WTC11 (cell line): Measurements from ENCODE around the gene BAMBI. TPM values are rescaled to one million over a fixed set of nuclear protein-coding genes. Genes with fewer than 3 reads are reported as not detected.

Experiments
- ATAC-seq: fragments of 200-7000 bp; cut with Tn5 transposase; 2 replicates; pipeline ENCODE4 v1.10.0; 2021; ENCODE audit warnings: mild to moderate bottlenecking, moderate library complexity
- CTCF ChIA-PET: fragments of 300-600 bp; sonication (Branson Sonifier 250); formaldehyde crosslinking; loops from one replicate; lab custom pipeline; 2021; ENCODE audit warnings: antibody characterized with exemption; lab: Charles Lee
- POLR2A ChIA-PET: fragments of 350-600 bp; sonication (Branson Sonifier 250); formaldehyde crosslinking; loops from one replicate; lab custom pipeline; 2021; ENCODE audit warnings: antibody characterized with exemption; lab: Charles Lee
- DNase-seq: peaks from one replicate; pipeline ENCODE4 v3.0.0; 2021; ENCODE audit warnings: low spot score
- H3K27ac Mint-ChIP-seq: 2 replicates; pipeline ENCODE4 v1.8.0; 2021; ENCODE audit warnings: mixed read lengths
- H3K27me3 Mint-ChIP-seq: 2 replicates; pipeline ENCODE4 v1.8.0; 2021; ENCODE audit warnings: low read depth, mild to moderate bottlenecking, moderate library complexity, mixed read lengths
- H3K36me3 Mint-ChIP-seq: 2 replicates; pipeline ENCODE4 v1.8.0; 2021; ENCODE audit warnings: mixed read lengths
- H3K4me1 Mint-ChIP-seq: 2 replicates; pipeline ENCODE4 v1.8.0; 2022; ENCODE audit warnings: mixed read lengths
- H3K4me3 Mint-ChIP-seq: 2 replicates; pipeline ENCODE4 v1.8.0; 2021; ENCODE audit warnings: mild to moderate bottlenecking, moderate library complexity, mixed read lengths
- H3K9me3 Mint-ChIP-seq: 2 replicates; pipeline ENCODE4 v1.8.0; 2021; ENCODE audit warnings: mixed read lengths
- ATF3 ChIP-seq: sonication (generic); formaldehyde crosslinking; conservative IDR thresholded peaks from 2 replicates; pipeline ENCODE4 v1.8.1; 2022; ENCODE audit warnings: mild to moderate bottlenecking, missing genetic modification reagents
- CDX4 ChIP-seq: fragments of 250-450 bp; sonication (Bioruptor Pico); IDR thresholded peaks from 2 replicates; pipeline ENCODE4 v1.9.0; 2021; ENCODE audit warnings: moderate library complexity, mild to moderate bottlenecking, inconsistent platforms, borderline replicate concordance
- CREB1 ChIP-seq: sonication (generic); formaldehyde crosslinking; IDR thresholded peaks from 2 replicates; pipeline ENCODE4 v1.8.0; 2023; ENCODE audit warnings: mild to moderate bottlenecking, missing genetic modification reagents
- EMX1 ChIP-seq: fragments of 250-450 bp; sonication (Bioruptor Pico); IDR thresholded peaks from 2 replicates; pipeline ENCODE4 v1.8.0; 2021; ENCODE audit warnings: mild to moderate bottlenecking
- FOXK1 ChIP-seq: sonication (generic); formaldehyde crosslinking; IDR thresholded peaks from 2 replicates; pipeline ENCODE4 v1.8.0; 2022; ENCODE audit warnings: mild to moderate bottlenecking, moderate library complexity, missing genetic modification reagents
- IRF2 ChIP-seq: sonication (generic); formaldehyde crosslinking; IDR thresholded peaks from 2 replicates; pipeline ENCODE4 v1.8.0; 2022; ENCODE audit warnings: low read depth, missing genetic modification reagents, borderline replicate concordance
- KAT7 ChIP-seq: sonication (generic); formaldehyde crosslinking; IDR thresholded peaks from 2 replicates; pipeline ENCODE4 v1.8.1; 2023; ENCODE audit warnings: missing genetic modification reagents, mild to moderate bottlenecking, borderline replicate concordance
- NFATC4 ChIP-seq: fragments of 250-450 bp; sonication (Bioruptor Pico); IDR thresholded peaks from 2 replicates; pipeline ENCODE4 v1.9.0; 2021; ENCODE audit warnings: mild to moderate bottlenecking
- NFE2L1 ChIP-seq: sonication (generic); formaldehyde crosslinking; IDR thresholded peaks from 2 replicates; pipeline ENCODE4 v1.8.1; 2023; ENCODE audit warnings: missing genetic modification reagents
- OVOL2 ChIP-seq: fragments of 250-450 bp; sonication (Bioruptor Pico); IDR thresholded peaks from 2 replicates; pipeline ENCODE4 v1.9.0; 2021; ENCODE audit warnings: mild to moderate bottlenecking, borderline replicate concordance
- STAT6 ChIP-seq: sonication (generic); formaldehyde crosslinking; conservative IDR thresholded peaks from 2 replicates; pipeline ENCODE4 v1.8.1; 2023; ENCODE audit warnings: mild to moderate bottlenecking, low read depth, missing genetic modification reagents, moderate library complexity
- TP53 ChIP-seq: sonication (generic); formaldehyde crosslinking; IDR thresholded peaks from 2 replicates; pipeline ENCODE4 v1.8.1; 2023; ENCODE audit warnings: mild to moderate bottlenecking, missing genetic modification reagents
- ZNF121 ChIP-seq: sonication (generic); formaldehyde crosslinking; IDR thresholded peaks from 2 replicates; pipeline ENCODE4 v1.8.0; 2023; ENCODE audit warnings: missing genetic modification reagents
- ZNF512 ChIP-seq: sonication (generic); formaldehyde crosslinking; IDR thresholded peaks from 2 replicates; pipeline ENCODE4 v1.8.1; 2022; ENCODE audit warnings: missing genetic modification reagents, borderline replicate concordance
- total RNA-seq: library from RNA; stranded (reverse); gene quantifications from 3 replicates; pipeline ENCODE4 v1.2.3, GENCODE V29; 2021
- TF ChIP-seq, protein P1 (sequence below): sonication (generic); formaldehyde crosslinking; IDR thresholded peaks from 2 replicates; pipeline ENCODE4 v1.8.0; 2023; ENCODE audit warnings: missing genetic modification reagents, mild to moderate bottlenecking, borderline replicate concordance
- TF ChIP-seq, protein P2 (sequence below): sonication (generic); formaldehyde crosslinking; IDR thresholded peaks from 2 replicates; pipeline ENCODE4 v1.8.1; 2023; ENCODE audit warnings: mild to moderate bottlenecking, missing genetic modification reagents, moderate library complexity
- TF ChIP-seq, protein P3 (sequence below): fragments of 200-600 bp; IDR thresholded peaks from 2 replicates; pipeline ENCODE4 v1.8.0; 2022; ENCODE audit warnings: antibody characterized with exemption

Gene BAMBI
- total RNA-seq, 1 experiment from 2014 or later, result 29.0 TPM

GRCh38 chr10:28691187-28691694 is 13.9 kb downstream of the BAMBI start:
- ChIA-PET CTCF (interaction anchor here (1.1 to 1.4 kb wide), 2 partner anchors 10 to 14 kb away, joined by 4 read pairs; partner anchors contain the start of gene BAMBI), POLR2A (no interaction called here)
- no peak overlapping the region for H3K4me3 Mint-ChIP-seq
- H3K27ac Mint-ChIP-seq, result no peak overlapping the region
- H3K36me3 Mint-ChIP-seq, result no peaks in the 10 kb centered on the region
- peaks cover 38% of the 10 kb centered on the region for H3K4me1 Mint-ChIP-seq
- TF ChIP-seq CREB1, result no peak
- TF ChIP-seq ZNF121, result peak; percentile 48; the same call in 1 of the 2 replicates
- H3K9me3 Mint-ChIP-seq, result no peaks in the 10 kb centered on the region
- no peaks in the 10 kb centered on the region for H3K27me3 Mint-ChIP-seq
- DNase-seq, result no peak
- ATAC-seq, result no peak

GRCh38 chr10:28692050-28692449 is 14.7 kb downstream of the BAMBI start:
- DNase-seq, result no peak
- Mint-ChIP-seq H3K36me3 (no peaks in the 10 kb centered on the region), H3K4me3 (no peak overlapping the region), H3K27me3 (no peaks in the 10 kb centered on the region), H3K9me3 (no peaks in the 10 kb centered on the region), H3K27ac (no peak overlapping the region), H3K4me1 (peaks cover 30% of the 10 kb centered on the region)
- ChIA-PET POLR2A (interaction anchor here (0.7 kb wide), 1 partner anchor 159 kb away, joined by 6 read pairs; no protein-coding TSS in a partner anchor), CTCF (no interaction called here)
- no peak for ATAC-seq
- TF ChIP-seq OVOL2 (CRISPR knock-in tag) (no peak), IRF2 (CRISPR knock-in tag) (no peak), TP53 (CRISPR knock-in tag) (no peak), FOXK1 (no peak), NFE2L1 (CRISPR knock-in tag) (no peak), ZNF512 (CRISPR knock-in tag) (no peak), ATF3 (CRISPR knock-in tag) (no peak), CDX4 (no peak), STAT6 (CRISPR knock-in tag) (no peak), KAT7 (CRISPR knock-in tag) (no peak), NFATC4 (CRISPR knock-in tag) (no peak), EMX1 (CRISPR knock-in tag) (no peak)
- TF ChIP-seq, protein P1, sequence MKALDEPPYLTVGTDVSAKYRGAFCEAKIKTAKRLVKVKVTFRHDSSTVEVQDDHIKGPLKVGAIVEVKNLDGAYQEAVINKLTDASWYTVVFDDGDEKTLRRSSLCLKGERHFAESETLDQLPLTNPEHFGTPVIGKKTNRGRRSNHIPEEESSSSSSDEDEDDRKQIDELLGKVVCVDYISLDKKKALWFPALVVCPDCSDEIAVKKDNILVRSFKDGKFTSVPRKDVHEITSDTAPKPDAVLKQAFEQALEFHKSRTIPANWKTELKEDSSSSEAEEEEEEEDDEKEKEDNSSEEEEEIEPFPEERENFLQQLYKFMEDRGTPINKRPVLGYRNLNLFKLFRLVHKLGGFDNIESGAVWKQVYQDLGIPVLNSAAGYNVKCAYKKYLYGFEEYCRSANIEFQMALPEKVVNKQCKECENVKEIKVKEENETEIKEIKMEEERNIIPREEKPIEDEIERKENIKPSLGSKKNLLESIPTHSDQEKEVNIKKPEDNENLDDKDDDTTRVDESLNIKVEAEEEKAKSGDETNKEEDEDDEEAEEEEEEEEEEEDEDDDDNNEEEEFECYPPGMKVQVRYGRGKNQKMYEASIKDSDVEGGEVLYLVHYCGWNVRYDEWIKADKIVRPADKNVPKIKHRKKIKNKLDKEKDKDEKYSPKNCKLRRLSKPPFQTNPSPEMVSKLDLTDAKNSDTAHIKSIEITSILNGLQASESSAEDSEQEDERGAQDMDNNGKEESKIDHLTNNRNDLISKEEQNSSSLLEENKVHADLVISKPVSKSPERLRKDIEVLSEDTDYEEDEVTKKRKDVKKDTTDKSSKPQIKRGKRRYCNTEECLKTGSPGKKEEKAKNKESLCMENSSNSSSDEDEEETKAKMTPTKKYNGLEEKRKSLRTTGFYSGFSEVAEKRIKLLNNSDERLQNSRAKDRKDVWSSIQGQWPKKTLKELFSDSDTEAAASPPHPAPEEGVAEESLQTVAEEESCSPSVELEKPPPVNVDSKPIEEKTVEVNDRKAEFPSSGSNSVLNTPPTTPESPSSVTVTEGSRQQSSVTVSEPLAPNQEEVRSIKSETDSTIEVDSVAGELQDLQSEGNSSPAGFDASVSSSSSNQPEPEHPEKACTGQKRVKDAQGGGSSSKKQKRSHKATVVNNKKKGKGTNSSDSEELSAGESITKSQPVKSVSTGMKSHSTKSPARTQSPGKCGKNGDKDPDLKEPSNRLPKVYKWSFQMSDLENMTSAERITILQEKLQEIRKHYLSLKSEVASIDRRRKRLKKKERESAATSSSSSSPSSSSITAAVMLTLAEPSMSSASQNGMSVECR (CRISPR knock-in tag), result no peak
- TF ChIP-seq, protein P2, sequence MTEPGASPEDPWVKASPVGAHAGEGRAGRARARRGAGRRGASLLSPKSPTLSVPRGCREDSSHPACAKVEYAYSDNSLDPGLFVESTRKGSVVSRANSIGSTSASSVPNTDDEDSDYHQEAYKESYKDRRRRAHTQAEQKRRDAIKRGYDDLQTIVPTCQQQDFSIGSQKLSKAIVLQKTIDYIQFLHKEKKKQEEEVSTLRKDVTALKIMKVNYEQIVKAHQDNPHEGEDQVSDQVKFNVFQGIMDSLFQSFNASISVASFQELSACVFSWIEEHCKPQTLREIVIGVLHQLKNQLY (CRISPR knock-in tag), result no peak
- TF ChIP-seq, protein P3, sequence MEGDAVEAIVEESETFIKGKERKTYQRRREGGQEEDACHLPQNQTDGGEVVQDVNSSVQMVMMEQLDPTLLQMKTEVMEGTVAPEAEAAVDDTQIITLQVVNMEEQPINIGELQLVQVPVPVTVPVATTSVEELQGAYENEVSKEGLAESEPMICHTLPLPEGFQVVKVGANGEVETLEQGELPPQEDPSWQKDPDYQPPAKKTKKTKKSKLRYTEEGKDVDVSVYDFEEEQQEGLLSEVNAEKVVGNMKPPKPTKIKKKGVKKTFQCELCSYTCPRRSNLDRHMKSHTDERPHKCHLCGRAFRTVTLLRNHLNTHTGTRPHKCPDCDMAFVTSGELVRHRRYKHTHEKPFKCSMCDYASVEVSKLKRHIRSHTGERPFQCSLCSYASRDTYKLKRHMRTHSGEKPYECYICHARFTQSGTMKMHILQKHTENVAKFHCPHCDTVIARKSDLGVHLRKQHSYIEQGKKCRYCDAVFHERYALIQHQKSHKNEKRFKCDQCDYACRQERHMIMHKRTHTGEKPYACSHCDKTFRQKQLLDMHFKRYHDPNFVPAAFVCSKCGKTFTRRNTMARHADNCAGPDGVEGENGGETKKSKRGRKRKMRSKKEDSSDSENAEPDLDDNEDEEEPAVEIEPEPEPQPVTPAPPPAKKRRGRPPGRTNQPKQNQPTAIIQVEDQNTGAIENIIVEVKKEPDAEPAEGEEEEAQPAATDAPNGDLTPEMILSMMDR, result no peak
